Fibroblast of pulmonary artery (primary cell): ENCODE data around the gene C11orf24.
A peak's percentile ranks its signal among the peaks of the same experiment; 100 is the strongest.

Source experiments
- DNase-seq: peaks from one replicate; pipeline ENCODE4 v3.0.0-alpha.2; 2010; ENCODE audit warnings: low read depth
- H3K4me3 ChIP-seq: replicated peaks from 2 replicates; pipeline ENCODE4 v1.5.1; 2011; ENCODE audit warnings: low read depth, mild to moderate bottlenecking, control low read depth, low read length, moderate library complexity
- TF ChIP-seq, protein P1 (sequence below): IDR thresholded peaks from 2 replicates; pipeline ENCODE4 v1.5.1; 2011; ENCODE audit warnings: mild to moderate bottlenecking, control low read depth, low read length, inconsistent platforms; ENCODE audit errors: missing control alignments

C11orf24 gene

DNA sequence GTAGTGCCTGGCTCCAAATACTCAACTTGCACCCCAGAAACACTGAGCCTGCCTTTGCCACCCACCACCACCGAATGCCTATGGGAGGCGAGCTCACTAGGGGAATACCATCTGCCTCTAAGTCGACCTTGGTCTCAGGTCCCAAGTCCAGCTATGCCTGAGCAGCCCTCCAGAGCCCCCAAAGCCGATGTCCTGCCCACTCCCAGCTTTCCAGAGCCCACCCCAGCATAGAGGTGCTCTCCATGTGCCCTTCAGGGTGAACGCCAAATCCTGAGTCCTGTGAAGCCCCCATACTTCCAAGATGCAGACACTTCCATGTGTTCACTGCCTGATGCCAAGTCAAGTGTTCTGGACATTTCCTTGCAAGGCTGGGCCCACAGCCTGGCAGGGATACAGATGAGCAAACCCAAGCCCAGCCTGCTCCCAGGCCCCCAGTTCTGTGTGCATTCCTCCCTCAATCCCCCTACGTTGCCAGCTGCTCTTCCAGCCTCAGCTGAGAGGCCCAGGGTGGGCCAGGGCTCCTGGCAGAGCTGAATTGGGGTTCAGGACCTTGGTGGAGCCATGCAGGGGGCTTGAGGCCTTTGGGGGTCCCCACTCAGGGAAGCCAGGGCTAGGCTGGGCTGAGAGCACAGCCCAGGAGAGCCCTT, 56.1 kb downstream of the C11orf24 start:
- no peak overlapping the region for H3K4me3 ChIP-seq
- TF ChIP-seq, protein P1, sequence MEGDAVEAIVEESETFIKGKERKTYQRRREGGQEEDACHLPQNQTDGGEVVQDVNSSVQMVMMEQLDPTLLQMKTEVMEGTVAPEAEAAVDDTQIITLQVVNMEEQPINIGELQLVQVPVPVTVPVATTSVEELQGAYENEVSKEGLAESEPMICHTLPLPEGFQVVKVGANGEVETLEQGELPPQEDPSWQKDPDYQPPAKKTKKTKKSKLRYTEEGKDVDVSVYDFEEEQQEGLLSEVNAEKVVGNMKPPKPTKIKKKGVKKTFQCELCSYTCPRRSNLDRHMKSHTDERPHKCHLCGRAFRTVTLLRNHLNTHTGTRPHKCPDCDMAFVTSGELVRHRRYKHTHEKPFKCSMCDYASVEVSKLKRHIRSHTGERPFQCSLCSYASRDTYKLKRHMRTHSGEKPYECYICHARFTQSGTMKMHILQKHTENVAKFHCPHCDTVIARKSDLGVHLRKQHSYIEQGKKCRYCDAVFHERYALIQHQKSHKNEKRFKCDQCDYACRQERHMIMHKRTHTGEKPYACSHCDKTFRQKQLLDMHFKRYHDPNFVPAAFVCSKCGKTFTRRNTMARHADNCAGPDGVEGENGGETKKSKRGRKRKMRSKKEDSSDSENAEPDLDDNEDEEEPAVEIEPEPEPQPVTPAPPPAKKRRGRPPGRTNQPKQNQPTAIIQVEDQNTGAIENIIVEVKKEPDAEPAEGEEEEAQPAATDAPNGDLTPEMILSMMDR: no peak
- no peak for DNase-seq

DNA sequence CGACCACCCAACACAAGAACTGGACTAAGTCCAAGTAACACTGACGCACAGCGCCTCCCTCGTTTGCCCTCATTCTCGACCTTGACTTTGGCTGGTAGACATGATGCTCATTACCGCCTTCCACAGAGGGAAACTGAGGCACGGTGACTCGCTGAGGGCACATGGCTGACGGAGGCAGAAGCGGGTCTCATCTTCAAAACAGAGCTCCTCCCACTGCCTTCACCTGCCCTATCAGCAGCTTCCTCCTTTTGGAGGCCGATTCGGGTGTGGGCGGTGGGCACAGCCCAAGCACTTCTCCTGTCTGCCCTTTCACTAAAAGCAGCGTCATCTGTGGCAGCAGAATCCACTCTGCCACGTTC, 56.7 kb downstream of the C11orf24 start:
- no peak overlapping the region for H3K4me3 ChIP-seq
- no peak for DNase-seq
- TF ChIP-seq, protein P1: no peak

DNA sequence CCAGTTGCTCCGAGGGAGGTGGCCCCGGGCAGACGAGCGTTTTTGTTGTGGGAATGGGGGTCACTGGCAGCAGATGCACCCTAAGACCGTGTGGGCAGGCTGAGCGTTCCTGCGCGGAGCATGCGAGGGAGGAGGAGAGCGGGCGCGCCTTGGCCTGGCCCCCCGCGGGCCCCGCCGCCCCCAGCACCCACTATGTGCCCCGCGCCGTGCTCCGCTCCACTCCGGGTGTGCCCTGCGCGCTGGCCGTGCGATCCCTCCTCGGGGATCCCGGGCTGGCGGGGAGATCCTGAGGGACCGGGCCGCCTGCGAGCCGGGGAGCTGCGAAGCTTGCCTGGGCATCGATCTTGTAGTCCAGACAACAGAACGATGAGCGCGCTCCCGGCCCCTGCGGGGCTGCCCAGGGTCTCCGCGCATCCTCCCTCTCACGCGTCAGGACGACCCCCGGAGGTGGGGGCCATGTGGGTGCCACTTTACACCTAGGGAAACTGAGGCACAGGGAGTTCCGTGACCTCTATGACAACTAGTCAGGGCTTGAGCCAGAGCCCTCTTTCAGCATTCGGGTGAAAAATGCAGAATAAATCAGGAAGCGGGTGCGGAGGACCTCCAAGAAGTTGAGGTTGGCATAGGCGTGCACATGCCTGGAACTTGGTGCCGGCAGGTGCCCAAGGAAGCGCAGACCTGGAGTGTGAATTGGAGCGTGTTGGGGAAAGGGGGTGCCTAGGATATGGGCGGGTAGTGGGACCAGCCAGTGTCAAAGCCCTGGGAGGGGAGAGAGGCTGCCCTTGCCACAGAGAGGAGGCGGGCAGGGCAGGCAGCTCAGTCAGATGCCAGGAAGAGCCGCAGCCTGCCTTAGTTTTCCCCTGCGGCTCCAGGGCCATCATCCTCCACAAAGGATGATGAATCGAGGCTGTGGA, 57.3 kb downstream of the C11orf24 start:
- no peak for DNase-seq
- H3K4me3 ChIP-seq: peak overlapping the region; percentile 67
- TF ChIP-seq, protein P1: no peak

DNA sequence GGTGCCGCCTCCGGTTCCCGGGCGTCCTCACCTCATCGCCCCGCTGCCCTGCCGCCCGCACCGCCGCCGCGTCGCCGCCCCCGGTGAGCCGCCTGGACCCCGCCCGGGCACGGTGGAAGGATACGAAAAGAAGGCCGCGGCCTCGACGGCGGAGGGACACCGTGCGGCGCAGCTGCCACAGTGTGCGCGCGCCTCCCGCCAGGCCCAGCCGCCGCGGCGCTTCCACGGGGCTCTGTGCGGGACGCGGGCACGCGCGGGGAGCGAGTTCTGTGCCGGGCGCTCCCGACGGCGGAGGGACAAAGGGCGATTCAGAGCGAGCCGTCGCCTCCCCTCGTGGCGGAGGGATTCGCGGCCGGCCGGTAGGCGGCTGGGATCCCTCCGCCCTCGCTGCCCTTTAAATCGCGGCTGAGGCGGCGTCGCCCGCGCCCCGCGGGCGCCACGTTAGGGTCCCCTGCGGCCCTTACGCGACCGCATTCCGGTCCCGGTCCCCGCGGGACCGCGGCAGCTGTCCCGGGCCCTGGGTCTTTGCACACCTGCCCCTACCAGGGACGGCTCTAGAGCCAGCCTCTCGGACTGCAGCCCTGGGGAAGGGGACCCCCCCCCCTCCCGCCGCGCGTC, 58.1 kb downstream of the C11orf24 start:
- DNase-seq: peak; percentile 96
- H3K4me3 ChIP-seq: peak overlapping the region; percentile 67
- TF ChIP-seq, protein P1: no peak

DNA sequence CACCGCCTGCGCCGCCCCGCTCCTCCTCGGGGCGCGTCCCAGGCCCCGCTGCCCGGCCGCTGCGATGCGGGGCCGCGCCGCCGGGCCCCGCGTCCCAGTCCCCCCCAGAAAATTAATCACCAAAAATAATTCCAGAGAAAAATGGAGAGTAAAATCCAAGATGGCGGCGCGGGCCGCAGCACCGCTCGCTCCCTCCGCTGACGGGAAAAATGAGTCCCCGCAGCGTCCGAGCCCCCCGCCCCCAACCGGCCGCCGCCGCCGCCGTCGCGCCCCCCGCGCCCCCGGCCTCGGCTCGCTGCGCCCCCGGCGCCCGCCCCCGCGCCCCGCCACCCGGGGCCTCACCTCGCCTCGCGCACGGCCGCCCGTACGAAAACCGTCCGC, 58.6 kb downstream of the C11orf24 start, which contains the start of gene KMT5B:
KMT5B (minus strand) TSS at position 162 of the 381 bp plus-strand sequence. CDS start 23,220 bp downstream, outside the sequence.
- TF ChIP-seq, protein P1: no peak
- H3K4me3 ChIP-seq: peak within 1 kb of the TSS; percentile 94
- peak; percentile 68 for DNase-seq

DNA sequence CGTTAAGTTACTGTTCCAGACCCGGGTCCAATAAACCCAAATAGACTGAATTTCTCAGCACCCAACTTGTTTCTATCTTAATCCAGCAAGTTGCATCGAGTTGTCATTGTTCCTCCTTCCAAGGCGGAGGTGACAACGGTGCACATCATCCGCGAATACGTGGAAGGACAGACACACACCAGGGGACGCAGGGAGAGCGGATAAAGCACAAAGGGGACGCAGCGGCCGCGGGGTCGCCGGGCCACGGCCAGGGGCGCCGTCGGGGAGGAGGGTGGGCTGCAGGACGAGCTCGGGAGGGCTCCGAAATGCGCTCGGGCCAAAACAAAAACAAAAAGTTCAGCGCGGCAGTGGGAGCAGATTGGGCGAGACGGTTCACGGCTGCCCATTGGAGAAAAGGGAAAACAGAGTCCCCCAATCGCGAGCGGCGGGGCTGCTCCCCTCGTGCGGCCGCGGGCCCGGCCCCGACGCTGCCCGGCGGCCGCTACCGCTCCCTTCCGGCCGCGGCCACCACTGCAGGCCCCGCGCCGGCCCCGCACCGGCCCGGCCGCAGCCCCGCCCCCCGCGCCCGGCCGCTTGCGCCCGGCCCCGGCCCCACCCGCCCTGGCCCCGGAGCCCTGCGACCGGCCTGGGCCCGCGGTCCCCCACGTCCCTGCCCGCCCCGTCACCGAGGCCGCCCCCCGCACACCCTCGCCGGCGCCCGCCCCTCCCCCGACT, 59.2 kb downstream of the C11orf24 start:
- H3K4me3 ChIP-seq: peak overlapping the region; percentile 94
- TF ChIP-seq, protein P1: no peak
- peak; percentile 82 for DNase-seq
